Cardiac muscle cell (in vitro differentiated cells and primary cell): Measurements from ENCODE around the gene PIP4K2A. TPM values are rescaled to one million over a fixed set of nuclear protein-coding genes. Genes with fewer than 3 reads are reported as not detected.

Experiments
- DNase-seq, 2 donors: peaks; one replicate each; pipeline versions ENCODE4 v3.0.0 to v3.0.0-alpha.2; 2010 to 2017; ENCODE audit warnings: low read depth in 1 of 2, low spot score in 1 of 2
- H3K27ac ChIP-seq: fragments of 200-600 bp; sonication (generic); 2 replicates; pipeline ENCODE4 v1.5.1; 2016
- H3K27me3 ChIP-seq: fragments of 200-600 bp; sonication (generic); 2 replicates; pipeline ENCODE4 v1.6.0; 2016; ENCODE audit warnings: control low read depth
- H3K36me3 ChIP-seq: fragments of 200-600 bp; sonication (generic); 2 replicates; pipeline ENCODE4 v1.5.1; 2016; ENCODE audit warnings: control low read depth
- H3K4me1 ChIP-seq: fragments of 200-600 bp; sonication (generic); 2 replicates; pipeline ENCODE4 v1.8.1; 2017; ENCODE audit warnings: low read depth, mild to moderate bottlenecking, mixed run types
- H3K4me3 ChIP-seq: fragments of 200-600 bp; sonication (generic); 2 replicates; pipeline ENCODE4 v1.5.1; 2016; ENCODE audit warnings: mild to moderate bottlenecking
- H3K9me3 ChIP-seq: fragments of 200-600 bp; sonication (generic); 2 replicates; pipeline ENCODE4 v1.5.1; 2017; ENCODE audit warnings: low read depth, mild to moderate bottlenecking, control low read depth
- CTCF ChIP-seq: IDR thresholded peaks from 2 replicates; pipeline ENCODE4 v1.5.1; 2012; ENCODE audit warnings: low read depth, mild to moderate bottlenecking, low read length
- polyA plus RNA-seq: library from polyadenylated mRNA; unstranded; fragments of >200 nt; fragmentation: Nextera tagmentation; extraction: Ambion mirVana; gene quantifications from 2 replicates; pipeline ENCODE4 v1.2.1, GENCODE V29; 2016
- total RNA-seq: library from RNA; depleted of rRNA; stranded (reverse); fragments of >200 nt; gene quantifications from 2 replicates; pipeline ENCODE4 v1.2.3, GENCODE V29; 2016

Gene PIP4K2A
- total and polyA plus RNA-seq, 2 experiments from 2014 or later, result 12.1 to 23.9 TPM

- DNase-seq, result no peak
- no peak overlapping the region for H3K27ac ChIP-seq
- no peaks in the 10 kb centered on the region for H3K27me3 ChIP-seq
- H3K36me3 ChIP-seq, result no peaks in the 10 kb centered on the region
- no peaks in the 10 kb centered on the region for H3K9me3 ChIP-seq
- H3K4me1 ChIP-seq, result no peaks in the 10 kb centered on the region
- H3K4me3 ChIP-seq, result no peak overlapping the region
- no peak for TF ChIP-seq CTCF
Measured at GRCh38 chr10:22588462-22588861, 125.9 kb downstream of the PIP4K2A start.

GRCh38 chr10:22583683-22584082, 130.7 kb downstream of the PIP4K2A start:
- H3K27me3 ChIP-seq, result no peaks in the 10 kb centered on the region
- no peaks in the 10 kb centered on the region for H3K4me1 ChIP-seq
- no peak overlapping the region for H3K27ac ChIP-seq
- H3K4me3 ChIP-seq, result no peak overlapping the region
- TF ChIP-seq CTCF, result no peak
- H3K9me3 ChIP-seq, result no peaks in the 10 kb centered on the region
- no peaks in the 10 kb centered on the region for H3K36me3 ChIP-seq
- DNase-seq, result no peak

- no peaks in the 10 kb centered on the region for H3K9me3 ChIP-seq
- TF ChIP-seq CTCF, result no peak
- no peaks in the 10 kb centered on the region for H3K27me3 ChIP-seq
- no peak overlapping the region for H3K4me3 ChIP-seq
- no peak for DNase-seq
- H3K27ac ChIP-seq, result no peak overlapping the region
- no peaks in the 10 kb centered on the region for H3K36me3 ChIP-seq
- no peaks in the 10 kb centered on the region for H3K4me1 ChIP-seq
Measured at GRCh38 chr10:22581461-22581860, 132.9 kb downstream of the PIP4K2A start.

GRCh38 chr10:22580711-22581110, 133.7 kb downstream of the PIP4K2A start:
- Histone ChIP-seq H3K27ac (no peak overlapping the region), H3K4me3 (no peak overlapping the region), H3K36me3 (no peaks in the 10 kb centered on the region), H3K4me1 (no peaks in the 10 kb centered on the region), H3K9me3 (no peaks in the 10 kb centered on the region), H3K27me3 (no peaks in the 10 kb centered on the region)
- no peak for TF ChIP-seq CTCF
- DNase-seq, result no peak

- TF ChIP-seq CTCF, result no peak
- no peaks in the 10 kb centered on the region for H3K27me3 ChIP-seq
- H3K27ac ChIP-seq, result no peak overlapping the region
- no peak for DNase-seq
- H3K4me3 ChIP-seq, result no peak overlapping the region
- H3K9me3 ChIP-seq, result no peaks in the 10 kb centered on the region
- H3K4me1 ChIP-seq, result no peaks in the 10 kb centered on the region
- H3K36me3 ChIP-seq, result no peaks in the 10 kb centered on the region
Measured at GRCh38 chr10:22579826-22580225, 134.6 kb downstream of the PIP4K2A start.
